HepG2 (cell line): ENCODE results near the gene NAPB. TPM values are rescaled to one million over a fixed set of nuclear protein-coding genes. Genes with fewer than 3 reads are reported as not detected.

ENCODE experiments used
- ATF7-NPFF ChIP-seq: sonication (generic); formaldehyde crosslinking; IDR thresholded peaks from 2 replicates; pipeline ENCODE4 v1.8.1; 2023; ENCODE audit warnings: mild to moderate bottlenecking, low read depth, missing genetic modification reagents, moderate library complexity
- CBX5 ChIP-seq: sonication (generic); formaldehyde crosslinking; IDR thresholded peaks from 2 replicates; pipeline ENCODE4 v1.4.0; 2020; ENCODE audit warnings: missing genetic modification reagents, borderline replicate concordance
- DR1 ChIP-seq: sonication (generic); formaldehyde crosslinking; IDR thresholded peaks from 2 replicates; pipeline ENCODE4 v1.8.0; 2021; ENCODE audit warnings: mild to moderate bottlenecking, missing genetic modification reagents, inconsistent platforms
- GLMP ChIP-seq: sonication (generic); formaldehyde crosslinking; IDR thresholded peaks from 2 replicates; pipeline ENCODE4 v1.9.0; 2021; ENCODE audit warnings: missing genetic modification reagents, mild to moderate bottlenecking, borderline replicate concordance
- MXD4 ChIP-seq: IDR thresholded peaks from 2 replicates; pipeline ENCODE4 v1.6.1; 2016; ENCODE audit warnings: mild to moderate bottlenecking, missing biosample characterization, missing genetic modification reagents
- POGK ChIP-seq: sonication (generic); formaldehyde crosslinking; conservative IDR thresholded peaks from 2 replicates; pipeline ENCODE4 v1.8.0; 2022; ENCODE audit warnings: mild to moderate bottlenecking, moderate library complexity, missing genetic modification reagents
- SKIL ChIP-seq: sonication (generic); formaldehyde crosslinking; IDR thresholded peaks from 2 replicates; pipeline ENCODE4 v1.8.0; 2022; ENCODE audit warnings: missing genetic modification reagents, mild to moderate bottlenecking, moderate library complexity, borderline replicate concordance
- SRY ChIP-seq: sonication (generic); formaldehyde crosslinking; IDR thresholded peaks from 2 replicates; pipeline ENCODE4 v1.8.0; 2022; ENCODE audit warnings: mild to moderate bottlenecking, missing genetic modification reagents
- ZNF30 ChIP-seq: sonication (generic); formaldehyde crosslinking; IDR thresholded peaks from 2 replicates; pipeline ENCODE4 v1.5.0; 2020; ENCODE audit warnings: mild to moderate bottlenecking, missing genetic modification reagents
- ZNF460 ChIP-seq: sonication (generic); formaldehyde crosslinking; IDR thresholded peaks from 2 replicates; pipeline ENCODE4 v1.5.1; 2020; ENCODE audit warnings: missing genetic modification reagents, mild to moderate bottlenecking, borderline replicate concordance
- ZNF790 ChIP-seq: sonication (generic); formaldehyde crosslinking; IDR thresholded peaks from 2 replicates; pipeline ENCODE4 v1.8.0; 2022; ENCODE audit warnings: missing genetic modification reagents, mild to moderate bottlenecking, borderline replicate concordance
- polyA plus RNA-seq, 8 experiments: library from polyadenylated mRNA; depleted of rRNA in 3 of 8; stranded (reverse) in 7 of 8; unstranded in 1 of 8; fragments of >200 nt; fragmentation: Illumina TruSeq in 4 of 8; extraction: Trizol in 4 of 8; gene quantifications; 2 replicates each; pipeline versions ENCODE4 v1.2.1 to v1.2.3, GENCODE V29; 2011 to 2016; ENCODE audit warnings: low read depth in 4 of 8, missing spikeins in 1 of 8, mixed read lengths in 1 of 8; ENCODE audit not compliant: insufficient read depth in 1 of 8
- total RNA-seq, 5 experiments: library from RNA; depleted of rRNA; stranded (reverse); fragments of >200 nt; fragmentation: Illumina TruSeq; extraction: Trizol; gene quantifications; 2 replicates each; pipeline ENCODE4 v1.2.3, GENCODE V29; 2016; ENCODE audit warnings: low read depth in 1 of 5
- TF ChIP-seq, protein P1 (sequence below): sonication (generic); formaldehyde crosslinking; IDR thresholded peaks from 2 replicates; pipeline ENCODE4 v1.4.0; 2020; ENCODE audit warnings: missing genetic modification reagents
- TF ChIP-seq, protein P2 (sequence below): sonication (generic); formaldehyde crosslinking; IDR thresholded peaks from 2 replicates; pipeline ENCODE4 v1.8.0; 2022; ENCODE audit warnings: mild to moderate bottlenecking, missing genetic modification reagents

The NAPB gene
- total and polyA plus RNA-seq, 2 of the 13 experiments (the other 11 are each of a cell fraction or from before 2014, with no cell fraction given) = 15.2 to 16.1 TPM

DNA sequence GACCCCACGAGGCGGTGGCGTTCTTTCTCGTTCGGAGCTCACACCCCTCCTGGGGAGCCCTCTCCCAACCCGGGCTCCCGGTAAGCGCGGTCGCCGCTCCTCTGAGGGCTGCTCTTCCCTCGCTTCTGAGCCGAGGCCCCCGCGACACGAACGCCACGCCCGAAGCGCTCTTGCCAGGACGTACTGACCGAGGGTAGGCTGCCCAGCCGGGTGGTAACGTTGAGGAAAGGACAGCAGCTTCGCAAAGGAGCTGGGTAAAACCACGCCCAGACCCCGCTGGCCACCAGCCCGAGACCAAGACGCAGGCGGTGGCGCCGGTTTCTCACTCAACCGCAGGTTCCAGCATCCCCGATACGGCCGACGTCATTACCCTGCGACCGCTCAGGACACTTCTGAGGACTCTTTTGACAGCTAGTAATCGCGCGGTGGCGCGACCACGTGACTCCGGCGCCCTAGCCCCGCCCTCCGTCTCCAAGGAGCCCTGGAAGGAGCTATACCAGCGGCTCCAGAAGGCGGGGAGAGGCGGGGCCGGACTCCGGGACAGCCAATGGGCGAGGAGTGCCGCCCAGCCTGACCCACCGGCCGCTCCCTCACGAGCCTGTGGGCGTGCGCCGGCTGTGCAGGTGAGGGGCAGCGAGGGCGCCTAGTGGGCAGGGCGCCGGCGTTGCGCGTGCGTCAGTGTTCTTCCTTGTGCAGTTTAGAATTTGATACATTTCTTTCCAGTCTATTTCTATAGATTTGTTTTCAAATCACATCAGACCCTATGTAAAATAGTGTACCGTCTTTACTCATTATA is 63.3 kb downstream of the NAPB start (continued):
- TF ChIP-seq ZNF790 (CRISPR knock-in tag) (no peak; the same call in 1 of the 2 replicates), SRY (peak; percentile 53; the same call in 1 of the 2 replicates), GLMP (CRISPR knock-in tag) (no peak), SKIL (CRISPR knock-in tag) (no peak), ZNF30 (CRISPR knock-in tag) (no peak), ZNF460 (no peak), ATF7-NPFF (CRISPR knock-in tag) (peak; percentile 93), CBX5 (CRISPR knock-in tag) (peak; percentile 83; the same call in 1 of the 2 replicates), DR1 (CRISPR knock-in tag) (peak; percentile 60; the same call in 1 of the 2 replicates), POGK (CRISPR knock-in tag) (peak; percentile 91; the same call in 1 of the 2 replicates), MXD4 (CRISPR knock-in tag) (peak; percentile 99)
- TF ChIP-seq, protein P1, sequence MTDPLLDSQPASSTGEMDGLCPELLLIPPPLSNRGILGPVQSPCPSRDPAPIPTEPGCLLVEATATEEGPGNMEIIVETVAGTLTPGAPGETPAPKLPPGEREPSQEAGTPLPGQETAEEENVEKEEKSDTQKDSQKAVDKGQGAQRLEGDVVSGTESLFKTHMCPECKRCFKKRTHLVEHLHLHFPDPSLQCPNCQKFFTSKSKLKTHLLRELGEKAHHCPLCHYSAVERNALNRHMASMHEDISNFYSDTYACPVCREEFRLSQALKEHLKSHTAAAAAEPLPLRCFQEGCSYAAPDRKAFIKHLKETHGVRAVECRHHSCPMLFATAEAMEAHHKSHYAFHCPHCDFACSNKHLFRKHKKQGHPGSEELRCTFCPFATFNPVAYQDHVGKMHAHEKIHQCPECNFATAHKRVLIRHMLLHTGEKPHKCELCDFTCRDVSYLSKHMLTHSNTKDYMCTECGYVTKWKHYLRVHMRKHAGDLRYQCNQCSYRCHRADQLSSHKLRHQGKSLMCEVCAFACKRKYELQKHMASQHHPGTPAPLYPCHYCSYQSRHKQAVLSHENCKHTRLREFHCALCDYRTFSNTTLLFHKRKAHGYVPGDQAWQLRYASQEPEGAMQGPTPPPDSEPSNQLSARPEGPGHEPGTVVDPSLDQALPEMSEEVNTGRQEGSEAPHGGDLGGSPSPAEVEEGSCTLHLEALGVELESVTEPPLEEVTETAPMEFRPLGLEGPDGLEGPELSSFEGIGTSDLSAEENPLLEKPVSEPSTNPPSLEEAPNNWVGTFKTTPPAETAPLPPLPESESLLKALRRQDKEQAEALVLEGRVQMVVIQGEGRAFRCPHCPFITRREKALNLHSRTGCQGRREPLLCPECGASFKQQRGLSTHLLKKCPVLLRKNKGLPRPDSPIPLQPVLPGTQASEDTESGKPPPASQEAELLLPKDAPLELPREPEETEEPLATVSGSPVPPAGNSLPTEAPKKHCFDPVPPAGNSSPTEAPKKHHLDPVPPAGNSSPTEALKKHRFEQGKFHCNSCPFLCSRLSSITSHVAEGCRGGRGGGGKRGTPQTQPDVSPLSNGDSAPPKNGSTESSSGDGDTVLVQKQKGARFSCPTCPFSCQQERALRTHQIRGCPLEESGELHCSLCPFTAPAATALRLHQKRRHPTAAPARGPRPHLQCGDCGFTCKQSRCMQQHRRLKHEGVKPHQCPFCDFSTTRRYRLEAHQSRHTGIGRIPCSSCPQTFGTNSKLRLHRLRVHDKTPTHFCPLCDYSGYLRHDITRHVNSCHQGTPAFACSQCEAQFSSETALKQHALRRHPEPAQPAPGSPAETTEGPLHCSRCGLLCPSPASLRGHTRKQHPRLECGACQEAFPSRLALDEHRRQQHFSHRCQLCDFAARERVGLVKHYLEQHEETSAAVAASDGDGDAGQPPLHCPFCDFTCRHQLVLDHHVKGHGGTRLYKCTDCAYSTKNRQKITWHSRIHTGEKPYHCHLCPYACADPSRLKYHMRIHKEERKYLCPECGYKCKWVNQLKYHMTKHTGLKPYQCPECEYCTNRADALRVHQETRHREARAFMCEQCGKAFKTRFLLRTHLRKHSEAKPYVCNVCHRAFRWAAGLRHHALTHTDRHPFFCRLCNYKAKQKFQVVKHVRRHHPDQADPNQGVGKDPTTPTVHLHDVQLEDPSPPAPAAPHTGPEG (CRISPR knock-in tag) = peak; percentile 83; the same call in 1 of the 2 replicates
- TF ChIP-seq, protein P2, sequence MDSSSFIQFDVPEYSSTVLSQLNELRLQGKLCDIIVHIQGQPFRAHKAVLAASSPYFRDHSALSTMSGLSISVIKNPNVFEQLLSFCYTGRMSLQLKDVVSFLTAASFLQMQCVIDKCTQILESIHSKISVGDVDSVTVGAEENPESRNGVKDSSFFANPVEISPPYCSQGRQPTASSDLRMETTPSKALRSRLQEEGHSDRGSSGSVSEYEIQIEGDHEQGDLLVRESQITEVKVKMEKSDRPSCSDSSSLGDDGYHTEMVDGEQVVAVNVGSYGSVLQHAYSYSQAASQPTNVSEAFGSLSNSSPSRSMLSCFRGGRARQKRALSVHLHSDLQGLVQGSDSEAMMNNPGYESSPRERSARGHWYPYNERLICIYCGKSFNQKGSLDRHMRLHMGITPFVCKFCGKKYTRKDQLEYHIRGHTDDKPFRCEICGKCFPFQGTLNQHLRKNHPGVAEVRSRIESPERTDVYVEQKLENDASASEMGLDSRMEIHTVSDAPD = no peak
